Hematopoietic multipotent progenitor cell treated with erythropoietin and hydrocortisone succinate and interleukin-3 and kit ligand, for 17 days (in vitro differentiated cells): Measurements from ENCODE around the gene NFE2L1.
"Not testable (repeated sequence)": the region's sequence is repeated elsewhere in the genome, so short reads cannot be mapped to it uniquely, and the experiment has no call there.

Source experiments
- DNase-seq: peaks from one replicate; pipeline ENCODE4 v3.0.0-alpha.2; 2015; ENCODE audit warnings: low spot score

The NFE2L1 gene

GRCh38 chr17:48068491-48068961, 20.4 kb downstream of the NFE2L1 start:
- no peak for DNase-seq

GRCh38 chr17:48070195-48070594, 22.0 kb downstream of the NFE2L1 start:
- DNase-seq: peak; percentile 3

GRCh38 chr17:48071654-48072053, 23.5 kb downstream of the NFE2L1 start:
- peak; percentile 5 for DNase-seq

GRCh38 chr17:48072811-48073210, 24.7 kb downstream of the NFE2L1 start:
- not testable (repeated sequence) for DNase-seq

- DNase-seq: not testable (repeated sequence)
Observed at GRCh38 chr17:48073566-48074094, 25.5 kb downstream of the NFE2L1 start.

GRCh38 chr17:48074322-48075081, 26.3 kb downstream of the NFE2L1 start:
- DNase-seq: peak; percentile 88

GRCh38 chr17:48077152-48077551, 29.0 kb downstream of the NFE2L1 start:
- DNase-seq: not testable (repeated sequence)

- no peak for DNase-seq
Observed at GRCh38 chr17:48081858-48082257, 33.7 kb downstream of the NFE2L1 start.

GRCh38 chr17:48084932-48085331, 36.8 kb downstream of the NFE2L1 start:
- DNase-seq: no peak

GRCh38 chr17:48093341-48094045, 45.3 kb downstream of the NFE2L1 start:
- DNase-seq: no peak

- no peak for DNase-seq
Observed at GRCh38 chr17:48095611-48096010, 47.5 kb downstream of the NFE2L1 start.

- DNase-seq: no peak
Observed at GRCh38 chr17:48100160-48100559, 52.0 kb downstream of the NFE2L1 start.

GRCh38 chr17:48100591-48101011, 52.4 kb downstream of the NFE2L1 start:
- no peak for DNase-seq

GRCh38 chr17:48101012-48101720, 53.0 kb downstream of the NFE2L1 start, which contains the start of gene CBX1:
CBX1 (minus strand) TSS chr17:48101478; CDS start chr17:48077004, 24,474 bp downstream.
- DNase-seq: peak; percentile 53

- DNase-seq: no peak
Observed at GRCh38 chr17:48102043-48102750, 54.0 kb downstream of the NFE2L1 start.

- peak; percentile 25 for DNase-seq
Observed at GRCh38 chr17:48102798-48103715, 54.9 kb downstream of the NFE2L1 start.

GRCh38 chr17:48104440-48104839, 56.3 kb downstream of the NFE2L1 start:
- no peak for DNase-seq

- no peak for DNase-seq
Observed at GRCh38 chr17:48106802-48107136, 58.6 kb downstream of the NFE2L1 start.

- DNase-seq: peak; percentile 87
Observed at GRCh38 chr17:48107137-48108055, 59.2 kb downstream of the NFE2L1 start, which contains the start of gene SNX11. SNX11 (plus strand) TSS chr17:48107766; CDS start chr17:48112044, 4,278 bp downstream.
